ENCODE results near the gene MAPK7.

The MAPK7 gene

GRCh38 chr17:19388791-19389785 is 10.8 kb downstream of the MAPK7 start:
- DNase-seq, result peak in 2 of 10 donors; percentile 24 to 55
- intact Hi-C loops (cut with DNase I), result no loop called here

GRCh38 chr17:19390951-19391350 is 12.7 kb downstream of the MAPK7 start:
- peak in 1 of 10 donors; percentile 7 for DNase-seq
- intact Hi-C loops (cut with DNase I), result no loop called here

GRCh38 chr17:19391432-19391831 is 13.1 kb downstream of the MAPK7 start:
- DNase-seq, result peak in 2 of 10 donors; percentile 8 to 25
- intact Hi-C loops (cut with DNase I), result no loop called here

GRCh38 chr17:19392303-19392702 is 14.0 kb downstream of the MAPK7 start:
- intact Hi-C loops (cut with DNase I), result no loop called here
- peak in 3 of 10 donors; percentile 31 to 39 (median 31) for DNase-seq

- intact Hi-C loops (cut with DNase I), result no loop called here
- DNase-seq, result peak in 2 of 10 donors; percentile 7 to 35
Observed at GRCh38 chr17:19397556-19398041, 19.3 kb downstream of the MAPK7 start.

- intact Hi-C loops (cut with DNase I), result no loop called here
Observed at GRCh38 chr17:19398301-19399181, 20.2 kb downstream of the MAPK7 start.

GRCh38 chr17:19399750-19400450 is 21.6 kb downstream of the MAPK7 start:
- peak in 2 of 10 donors; percentile 31 to 53 for DNase-seq
- intact Hi-C loops (cut with DNase I), result no loop called here

More at GRCh38 chr17:19398301-19399181, 20.2 kb downstream of the MAPK7 start:
- DNase-seq, result peak in 1 of 10 donors; percentile 32

GRCh38 chr17:19401321-19402010 is 23.2 kb downstream of the MAPK7 start:
- intact Hi-C loops (cut with DNase I), result no loop called here
- peak in 2 of 10 donors; percentile 28 to 45 for DNase-seq

GRCh38 chr17:19402171-19402570 is 23.9 kb downstream of the MAPK7 start:
- intact Hi-C loops (cut with DNase I), result no loop called here
- no peak for DNase-seq

- intact Hi-C loops (cut with DNase I), result no loop called here
- DNase-seq, result peak in 2 of 10 donors; percentile 45 to 53
Observed at GRCh38 chr17:19403021-19403420, 24.7 kb downstream of the MAPK7 start.

GRCh38 chr17:19404264-19404663 is 26.0 kb downstream of the MAPK7 start:
- intact Hi-C loops (cut with DNase I), result no loop called here
- DNase-seq, result no peak

- intact Hi-C loops (cut with DNase I), result no loop called here
Observed at GRCh38 chr17:19405114-19405513, 26.8 kb downstream of the MAPK7 start.

GRCh38 chr17:19407601-19408345 is 29.5 kb downstream of the MAPK7 start:
- intact Hi-C loops (cut with DNase I), result no loop called here
- DNase-seq, result peak in 1 of 10 donors; percentile 31

More at GRCh38 chr17:19405114-19405513, 26.8 kb downstream of the MAPK7 start:
- peak in 1 of 10 donors; percentile 12 for DNase-seq

- intact Hi-C loops (cut with DNase I), result no loop called here
- DNase-seq, result no peak
Observed at GRCh38 chr17:19408346-19408710, 30.0 kb downstream of the MAPK7 start.

GRCh38 chr17:19409066-19409465 is 30.8 kb downstream of the MAPK7 start:
- no peak for DNase-seq
- intact Hi-C loops (cut with DNase I), result no loop called here

- intact Hi-C loops (cut with DNase I), result no loop called here
- DNase-seq, result peak in 2 of 10 donors; percentile 72 to 82
Observed at GRCh38 chr17:19409509-19409908, 31.2 kb downstream of the MAPK7 start.

- DNase-seq, result peak in 1 of 10 donors; percentile 37
- intact Hi-C loops (cut with DNase I), result no loop called here
Observed at GRCh38 chr17:19410091-19410490, 31.8 kb downstream of the MAPK7 start.

- DNase-seq, result peak; percentile 39 to 98 (median 84)
- intact Hi-C loops (cut with DNase I), result no loop called here
Observed at GRCh38 chr17:19410875-19411620, 32.8 kb downstream of the MAPK7 start, which contains the start of gene RNF112. RNF112 (plus strand) TSS chr17:19411232; CDS start chr17:19411409, 177 bp downstream.
